ENCODE measurements around the gene FRMD8. TPM values are rescaled to one million over a fixed set of nuclear protein-coding genes. Genes with fewer than 3 reads are reported as not detected.
"Not testable (repeated sequence)": the region's sequence is repeated elsewhere in the genome, so short reads cannot be mapped to it uniquely, and the experiment has no call there.

Gene FRMD8
- total RNA-seq, 5 donors from 2014 or later (not counting 1 experiment from before 2014, with no cell fraction given) = 35.6 to 79.1 (median 77.8) TPM

GRCh38 chr11:65412271-65413076, 26.0 kb downstream of the FRMD8 start:
- CTCF ChIA-PET = interaction anchor here in 1 of 2 donors (0.5 to 0.7 kb wide), 2 partner anchors 63 to 1103 kb away, joined by 5 to 6 read pairs; no protein-coding TSS in a partner anchor
- WGBS (ENCODE audit: insufficient coverage) = 93% methylated on average over 15 of the region's 24 CpGs
- H3K36me3 ChIP-seq (ENCODE audit: control insufficient read depth in 2 of 2, extremely low read depth in 1 of 2, insufficient read depth in 1 of 2, low read length in 1 of 2) = peaks cover 12 to 37% of the 10 kb centered on the region in 2 donors
- DNase-seq = no peak
- H3K9me3 ChIP-seq = no peaks in the 10 kb centered on the region
- Mint-ChIP-seq H3K4me3 (no peak overlapping the region), H3K4me1 (peaks cover 21 to 26% (median 23%) of the 10 kb centered on the region in 3 donors), H3K27ac (no peak overlapping the region), H3K9me3 (no peaks in the 10 kb centered on the region), H3K27me3 (no peaks in the 10 kb centered on the region), H3K36me3 (peaks cover 18% of the 10 kb centered on the region)
- POLR2A ChIA-PET = interaction anchor here in 1 of 2 donors (0.6 kb wide), 1 partner anchor 28 kb away, joined by 3 read pairs; no protein-coding TSS in a partner anchor
- no peaks in the 10 kb centered on the region for H3K27me3 ChIP-seq (replicated peaks in 1 of 2; ENCODE audit: control insufficient read depth in 2 of 2, extremely low read depth in 1 of 2, insufficient read depth in 2 of 2, low read length in 1 of 2)
- H3K4me3 ChIP-seq (ENCODE audit: control insufficient read depth in 1 of 2, extremely low read depth in 1 of 2, low read length in 1 of 2) = no peak overlapping the region
- H3K4me1 ChIP-seq (ENCODE audit: control insufficient read depth in 1 of 2, extremely low read depth in 1 of 2, insufficient read depth in 2 of 2, low read length in 2 of 2) = peaks cover 10 to 23% of the 10 kb centered on the region in 2 experiments
- no peak for ATAC-seq (replicated peaks in 1 of 4)
- H3K27ac ChIP-seq (ENCODE audit: low read length) = no peak overlapping the region

- Mint-ChIP-seq H3K4me1 (peaks cover 26 to 33% (median 29%) of the 10 kb centered on the region in 3 donors), H3K36me3 (peaks cover 18% of the 10 kb centered on the region)
- ChIA-PET POLR2A (interaction anchor here in 1 of 2 donors (0.6 kb wide), 1 partner anchor 27 kb away, joined by 3 read pairs; no protein-coding TSS in a partner anchor), CTCF (interaction anchor here in 1 of 2 donors (0.5 to 5.1 kb wide), 3 partner anchors 62 to 1104 kb away, joined by 5 to 56 read pairs (median 6); no protein-coding TSS in a partner anchor)
- DNase-seq; H3K9me3 Mint-ChIP-seq; H3K4me3 Mint-ChIP-seq; ATAC-seq (replicated peaks in 1 of 4); H3K27me3 Mint-ChIP-seq; H3K27me3 ChIP-seq (replicated peaks in 1 of 2; ENCODE audit: control insufficient read depth in 2 of 2, extremely low read depth in 1 of 2, insufficient read depth in 2 of 2, low read length in 1 of 2); H3K4me3 ChIP-seq (ENCODE audit: control insufficient read depth in 1 of 2, extremely low read depth in 1 of 2, low read length in 1 of 2); H3K27ac ChIP-seq (ENCODE audit: low read length); H3K27ac Mint-ChIP-seq; H3K9me3 ChIP-seq: not testable (repeated sequence)
- H3K4me1 ChIP-seq (ENCODE audit: control insufficient read depth in 1 of 2, extremely low read depth in 1 of 2, insufficient read depth in 2 of 2, low read length in 2 of 2) = peaks cover 13 to 30% of the 10 kb centered on the region in 2 experiments
- WGBS (ENCODE audit: insufficient coverage) = 96% methylated on average over 13 of the region's 15 CpGs
- H3K36me3 ChIP-seq (ENCODE audit: control insufficient read depth in 2 of 2, extremely low read depth in 1 of 2, insufficient read depth in 1 of 2, low read length in 1 of 2) = peaks cover 12 to 37% of the 10 kb centered on the region in 2 donors
Observed at GRCh38 chr11:65413077-65413664, 26.7 kb downstream of the FRMD8 start.

- Histone ChIP-seq H3K27me3 (replicated peaks in 1 of 2; ENCODE audit: control insufficient read depth in 2 of 2, extremely low read depth in 1 of 2, insufficient read depth in 2 of 2, low read length in 1 of 2) (no peaks in the 10 kb centered on the region), H3K4me1 (ENCODE audit: control insufficient read depth in 1 of 2, extremely low read depth in 1 of 2, insufficient read depth in 2 of 2, low read length in 2 of 2) (peaks cover 24 to 47% of the 10 kb centered on the region in 2 experiments), H3K36me3 (ENCODE audit: control insufficient read depth in 2 of 2, extremely low read depth in 1 of 2, insufficient read depth in 1 of 2, low read length in 1 of 2) (peaks cover 12 to 20% of the 10 kb centered on the region in 2 donors), H3K9me3 (no peaks in the 10 kb centered on the region), H3K4me3 (ENCODE audit: control insufficient read depth in 1 of 2, extremely low read depth in 1 of 2, low read length in 1 of 2) (no peak overlapping the region), H3K27ac (ENCODE audit: low read length) (no peak overlapping the region)
- no peaks in the 10 kb centered on the region for H3K9me3 Mint-ChIP-seq
- no peak overlapping the region for H3K4me3 Mint-ChIP-seq
- H3K4me1 Mint-ChIP-seq = peaks cover 41 to 48% (median 46%) of the 10 kb centered on the region in 3 donors
- H3K36me3 Mint-ChIP-seq = peaks cover 3% of the 10 kb centered on the region
- POLR2A ChIA-PET = interaction anchor here (0.7 to 12.1 kb wide), 3 partner anchors 17 to 84 kb away, joined by 4 to 98 read pairs (median 50); partner anchors contain the start of gene MALAT1 (in 2 of the 2)
- WGBS (ENCODE audit: insufficient coverage) = 89% methylated on average over 11 of the region's 11 CpGs
- ATAC-seq (replicated peaks in 1 of 4) (no peak), DNase-seq (no peak)
- CTCF ChIA-PET = interaction anchor here (0.5 to 5.1 kb wide), 7 partner anchors 62 to 528 kb away, joined by 3 to 56 read pairs (median 4); partner anchors contain the start of gene MALAT1 (in 1 of the 2)
- peak overlapping the region; percentile 31 to 58 for H3K27ac Mint-ChIP-seq
- H3K27me3 Mint-ChIP-seq = no peaks in the 10 kb centered on the region
Observed at GRCh38 chr11:65414776-65415498, 28.5 kb downstream of the FRMD8 start.

GRCh38 chr11:65415499-65416340, 29.3 kb downstream of the FRMD8 start:
- peak overlapping the region; percentile 91 to 100 (median 98) for H3K4me3 Mint-ChIP-seq
- Histone ChIP-seq H3K27ac (ENCODE audit: low read length) (peak overlapping the region; percentile 95), H3K36me3 (ENCODE audit: control insufficient read depth in 2 of 2, extremely low read depth in 1 of 2, insufficient read depth in 1 of 2, low read length in 1 of 2) (peaks cover 12 to 19% of the 10 kb centered on the region in 2 donors), H3K4me3 (ENCODE audit: control insufficient read depth in 1 of 2, extremely low read depth in 1 of 2, low read length in 1 of 2) (peak overlapping the region; percentile 80 to 92), H3K27me3 (replicated peaks in 1 of 2; ENCODE audit: control insufficient read depth in 2 of 2, extremely low read depth in 1 of 2, insufficient read depth in 2 of 2, low read length in 1 of 2) (no peaks in the 10 kb centered on the region), H3K9me3 (no peaks in the 10 kb centered on the region), H3K4me1 (ENCODE audit: control insufficient read depth in 1 of 2, extremely low read depth in 1 of 2, insufficient read depth in 2 of 2, low read length in 2 of 2) (peaks cover 31 to 55% of the 10 kb centered on the region in 2 experiments)
- ChIA-PET POLR2A (interaction anchor here (1.0 to 12.1 kb wide), 6 partner anchors 9 to 95 kb away, joined by 3 to 98 read pairs (median 15); partner anchors contain the start of gene MALAT1 (in 2 of the 2)), CTCF (interaction anchor here (0.6 to 5.1 kb wide), 12 partner anchors 9 to 267 kb away, joined by 3 to 56 read pairs (median 4); partner anchors contain the start of genes FRMD8 (in 1 of the 2) and MALAT1 (in 1 of the 2))
- peaks cover 47 to 54% (median 54%) of the 10 kb centered on the region in 3 donors for H3K4me1 Mint-ChIP-seq
- peak overlapping the region; percentile 98 to 99 for H3K27ac Mint-ChIP-seq
- DNase-seq = peak in 1 of 35 experiments; percentile 20
- H3K36me3 Mint-ChIP-seq = peaks cover 3% of the 10 kb centered on the region
- H3K9me3 Mint-ChIP-seq = no peaks in the 10 kb centered on the region
- ATAC-seq (replicated peaks in 1 of 4) = no peak
- 76% methylated on average over 6 of the region's 11 CpGs for WGBS (ENCODE audit: insufficient coverage)
- H3K27me3 Mint-ChIP-seq = no peaks in the 10 kb centered on the region

- H3K27me3 ChIP-seq (replicated peaks in 1 of 2; ENCODE audit: control insufficient read depth in 2 of 2, extremely low read depth in 1 of 2, insufficient read depth in 2 of 2, low read length in 1 of 2) = no peaks in the 10 kb centered on the region
- Mint-ChIP-seq H3K4me3 (peak overlapping the region; percentile 91 to 100 (median 98)), H3K27ac (peak overlapping the region; percentile 98 to 99), H3K9me3 (no peaks in the 10 kb centered on the region), H3K27me3 (no peaks in the 10 kb centered on the region), H3K36me3 (peaks cover 3% of the 10 kb centered on the region), H3K4me1 (peaks cover 51 to 61% (median 61%) of the 10 kb centered on the region in 3 donors)
- ChIA-PET POLR2A (interaction anchor here (0.6 to 12.1 kb wide), 8 partner anchors 9 to 141 kb away, joined by 3 to 98 read pairs (median 6); partner anchors contain the start of gene MALAT1 (in 2 of the 2)), CTCF (interaction anchor here (0.6 to 5.1 kb wide), 15 partner anchors 9 to 268 kb away, joined by 3 to 56 read pairs (median 4); partner anchors contain the start of genes FRMD8 (in 1 of the 2) and MALAT1 (in 1 of the 2))
- peak overlapping the region; percentile 80 to 92 for H3K4me3 ChIP-seq (ENCODE audit: control insufficient read depth in 1 of 2, extremely low read depth in 1 of 2, low read length in 1 of 2)
- H3K27ac ChIP-seq (ENCODE audit: low read length) = peak overlapping the region; percentile 95
- ATAC-seq (replicated peaks in 1 of 4) = peak; percentile 48 to 62 (median 54)
- H3K4me1 ChIP-seq (ENCODE audit: control insufficient read depth in 1 of 2, extremely low read depth in 1 of 2, insufficient read depth in 2 of 2, low read length in 2 of 2) = peaks cover 36 to 62% of the 10 kb centered on the region in 2 experiments
- H3K36me3 ChIP-seq (ENCODE audit: control insufficient read depth in 2 of 2, extremely low read depth in 1 of 2, insufficient read depth in 1 of 2, low read length in 1 of 2) = peaks cover 12 to 13% of the 10 kb centered on the region in 2 donors
- H3K9me3 ChIP-seq = no peaks in the 10 kb centered on the region
- peak; percentile 74 to 95 (median 89) for DNase-seq
- WGBS (ENCODE audit: insufficient coverage) = 0% methylated on average over 9 of the region's 18 CpGs
Observed at GRCh38 chr11:65416341-65416824, 29.9 kb downstream of the FRMD8 start.

Data from T-cell (primary cell).